Measurements from ENCODE around the gene AFAP1.

DNA sequence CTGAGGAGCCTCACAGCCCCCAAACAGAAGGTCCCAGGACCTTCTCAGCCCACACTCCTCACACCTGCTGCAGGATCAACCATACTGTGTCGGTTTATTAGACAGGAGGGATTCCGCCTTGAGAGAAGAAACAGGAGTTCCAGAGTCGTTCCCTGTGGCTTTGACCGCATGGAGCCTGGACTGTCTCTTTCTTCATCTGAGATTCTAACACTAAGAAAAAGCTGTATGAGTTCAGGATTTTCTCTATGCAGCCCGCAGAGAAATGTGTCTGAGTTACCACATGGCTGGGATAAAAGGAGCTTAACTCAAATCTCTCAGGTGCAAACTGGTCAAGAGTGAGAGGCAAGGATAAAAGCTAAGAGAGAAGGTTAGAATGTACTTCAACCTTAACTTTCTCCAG lies 126.7 kb downstream of the AFAP1 start:
- no peak for TF ChIP-seq CTCF (conservative IDR thresholded peaks at IDR 0.05; ENCODE audit: low read depth, low read length)
- no peak for TF ChIP-seq RAD21 (IDR thresholded peaks at IDR 0.05; ENCODE audit: low read length)
- no peak for TF ChIP-seq MAFK (IDR thresholded peaks at IDR 0.05; ENCODE audit: low read depth, low read length)
- TF ChIP-seq POLR2A (IDR thresholded peaks at IDR 0.05; ENCODE audit: low read depth, low read length) = no peak
- no peak for TF ChIP-seq MXI1 (IDR thresholded peaks at IDR 0.05; ENCODE audit: borderline replicate concordance, low read depth, low read length)
- no peak for TF ChIP-seq MAZ (IDR thresholded peaks at IDR 0.05; ENCODE audit: borderline replicate concordance, low read depth, low read length)
- no peak for TF ChIP-seq RFX5 (IDR thresholded peaks at IDR 0.05; ENCODE audit: low read depth, low read length)
- TF ChIP-seq SMC3 (IDR thresholded peaks at IDR 0.05; ENCODE audit: low read depth, low read length) = no peak
- TF ChIP-seq RCOR1 (IDR thresholded peaks at IDR 0.05; ENCODE audit: insufficient replicate concordance, low read length) = no peak
- TF ChIP-seq, protein P1, sequence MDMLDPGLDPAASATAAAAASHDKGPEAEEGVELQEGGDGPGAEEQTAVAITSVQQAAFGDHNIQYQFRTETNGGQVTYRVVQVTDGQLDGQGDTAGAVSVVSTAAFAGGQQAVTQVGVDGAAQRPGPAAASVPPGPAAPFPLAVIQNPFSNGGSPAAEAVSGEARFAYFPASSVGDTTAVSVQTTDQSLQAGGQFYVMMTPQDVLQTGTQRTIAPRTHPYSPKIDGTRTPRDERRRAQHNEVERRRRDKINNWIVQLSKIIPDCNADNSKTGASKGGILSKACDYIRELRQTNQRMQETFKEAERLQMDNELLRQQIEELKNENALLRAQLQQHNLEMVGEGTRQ (IDR thresholded peaks at IDR 0.05; ENCODE audit: low read depth, low read length) = no peak
- TF ChIP-seq BHLHE40 (IDR thresholded peaks at IDR 0.05; ENCODE audit: low read depth, low read length) = no peak

Measured in IMR-90 (cell line).